HL-60 (cell line): ENCODE results near the gene DDC.

Source experiments
- DNase-seq, 2 experiments: peaks; one replicate each; pipeline ENCODE4 v3.0.0-alpha.2; 2010 to 2020; ENCODE audit warnings: low read depth in 1 of 2, low spot score in 1 of 2
- H3K27ac ChIP-seq: fragments of 250-450 bp; sonication (Bioruptor Pico); replicated peaks from 2 replicates; pipeline ENCODE4 v1.5.1; 2020; ENCODE audit warnings: mild to moderate bottlenecking, moderate library complexity
- H3K27me3 ChIP-seq: fragments of 250-450 bp; sonication (Bioruptor Pico); 2 replicates; pipeline ENCODE4 v1.5.1; 2021; ENCODE audit warnings: mild to moderate bottlenecking, moderate library complexity; ENCODE audit not compliant: insufficient read depth, poor library complexity, severe bottlenecking
- H3K4me3 ChIP-seq: replicated peaks from 2 replicates; pipeline ENCODE4 v1.5.1; 2011; ENCODE audit warnings: mild to moderate bottlenecking, control low read depth, low read length; ENCODE audit not compliant: insufficient read depth
- GABPA ChIP-seq: IDR thresholded peaks from 2 replicates; pipeline ENCODE4 v1.6.1; 2012; ENCODE audit warnings: low read depth
- POLR2AphosphoS5 ChIP-seq: IDR thresholded peaks from 2 replicates; pipeline ENCODE4 v1.6.1; 2012; ENCODE audit warnings: low read depth
- REST ChIP-seq: IDR thresholded peaks from 2 replicates; pipeline ENCODE4 v1.6.1; 2012; ENCODE audit warnings: low read depth; ENCODE audit not compliant: insufficient replicate concordance
- SPI1 ChIP-seq: IDR thresholded peaks from 2 replicates; pipeline ENCODE4 v1.6.1; 2012; ENCODE audit warnings: low read depth, mild to moderate bottlenecking, borderline replicate concordance
- TF ChIP-seq, protein P1 (sequence below): IDR thresholded peaks from one replicate; pipeline ENCODE4 v1.5.1; 2011; ENCODE audit warnings: low read length, control low read depth, inconsistent platforms; ENCODE audit not compliant: insufficient read depth

Gene DDC

DNA sequence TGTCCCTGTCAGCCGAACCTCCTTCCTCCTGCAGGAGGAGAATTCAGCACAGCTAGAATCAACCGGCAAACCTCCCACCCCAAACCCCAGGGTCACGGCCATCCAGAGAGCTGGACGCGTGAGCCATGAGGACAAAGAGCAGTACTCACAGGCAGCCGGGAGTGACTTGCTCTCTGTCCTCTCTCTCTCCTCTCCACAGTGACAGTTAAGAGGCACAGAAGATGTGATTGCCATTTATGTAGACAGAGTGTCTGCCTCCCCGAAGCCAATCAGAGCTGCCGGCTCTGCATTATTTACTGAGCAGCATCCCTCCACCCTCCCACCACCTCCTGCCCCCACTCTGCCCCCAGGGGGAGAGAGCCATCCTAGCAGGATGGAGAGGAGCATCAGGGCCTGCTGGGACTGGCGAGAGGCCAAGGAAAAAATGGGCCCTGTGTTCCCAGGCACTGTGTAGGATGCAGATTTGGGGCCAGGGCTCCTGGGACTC is 4.3 kb downstream of the DDC start:
- no peak for DNase-seq
- TF ChIP-seq, protein P1, sequence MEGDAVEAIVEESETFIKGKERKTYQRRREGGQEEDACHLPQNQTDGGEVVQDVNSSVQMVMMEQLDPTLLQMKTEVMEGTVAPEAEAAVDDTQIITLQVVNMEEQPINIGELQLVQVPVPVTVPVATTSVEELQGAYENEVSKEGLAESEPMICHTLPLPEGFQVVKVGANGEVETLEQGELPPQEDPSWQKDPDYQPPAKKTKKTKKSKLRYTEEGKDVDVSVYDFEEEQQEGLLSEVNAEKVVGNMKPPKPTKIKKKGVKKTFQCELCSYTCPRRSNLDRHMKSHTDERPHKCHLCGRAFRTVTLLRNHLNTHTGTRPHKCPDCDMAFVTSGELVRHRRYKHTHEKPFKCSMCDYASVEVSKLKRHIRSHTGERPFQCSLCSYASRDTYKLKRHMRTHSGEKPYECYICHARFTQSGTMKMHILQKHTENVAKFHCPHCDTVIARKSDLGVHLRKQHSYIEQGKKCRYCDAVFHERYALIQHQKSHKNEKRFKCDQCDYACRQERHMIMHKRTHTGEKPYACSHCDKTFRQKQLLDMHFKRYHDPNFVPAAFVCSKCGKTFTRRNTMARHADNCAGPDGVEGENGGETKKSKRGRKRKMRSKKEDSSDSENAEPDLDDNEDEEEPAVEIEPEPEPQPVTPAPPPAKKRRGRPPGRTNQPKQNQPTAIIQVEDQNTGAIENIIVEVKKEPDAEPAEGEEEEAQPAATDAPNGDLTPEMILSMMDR: no peak
- TF ChIP-seq REST (no peak), POLR2AphosphoS5 (no peak), SPI1 (no peak), GABPA (no peak)
- Histone ChIP-seq H3K27ac (no peak overlapping the region), H3K4me3 (no peak overlapping the region), H3K27me3 (peaks cover 10% of the 10 kb centered on the region)

DNA sequence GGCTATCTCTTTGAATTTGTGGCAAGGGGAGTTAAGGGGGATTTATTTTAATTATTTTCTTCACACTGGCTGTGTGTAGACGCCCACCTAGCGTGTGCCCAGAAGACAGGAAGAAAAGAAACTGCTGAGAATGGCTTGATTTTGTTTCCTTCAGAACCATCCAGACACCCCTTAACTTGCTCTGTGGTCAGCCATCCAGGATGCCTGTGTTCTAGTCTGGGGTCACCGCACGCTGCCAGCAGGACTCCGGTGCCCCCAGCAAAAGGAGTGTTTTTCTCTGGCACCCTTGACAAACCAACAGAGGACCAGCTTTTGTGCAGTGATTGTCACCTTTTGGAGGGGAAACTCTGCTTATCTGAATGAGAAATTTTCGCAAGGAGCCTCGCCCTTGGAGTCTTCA is 5.3 kb downstream of the DDC start:
- Histone ChIP-seq H3K4me3 (no peak overlapping the region), H3K27me3 (peaks cover 12% of the 10 kb centered on the region), H3K27ac (no peak overlapping the region)
- no peak for DNase-seq
- TF ChIP-seq, protein P1: no peak
- no peak for TF ChIP-seq REST
- TF ChIP-seq GABPA: no peak
- TF ChIP-seq POLR2AphosphoS5: no peak

- TF ChIP-seq, protein P1: no peak
- Histone ChIP-seq H3K27me3 (peaks cover 12% of the 10 kb centered on the region), H3K4me3 (no peak overlapping the region), H3K27ac (no peak overlapping the region)
- DNase-seq: no peak
These were observed 6.7 kb downstream of the DDC start for GRCh38 chr7:50558294-50559053.

DNA sequence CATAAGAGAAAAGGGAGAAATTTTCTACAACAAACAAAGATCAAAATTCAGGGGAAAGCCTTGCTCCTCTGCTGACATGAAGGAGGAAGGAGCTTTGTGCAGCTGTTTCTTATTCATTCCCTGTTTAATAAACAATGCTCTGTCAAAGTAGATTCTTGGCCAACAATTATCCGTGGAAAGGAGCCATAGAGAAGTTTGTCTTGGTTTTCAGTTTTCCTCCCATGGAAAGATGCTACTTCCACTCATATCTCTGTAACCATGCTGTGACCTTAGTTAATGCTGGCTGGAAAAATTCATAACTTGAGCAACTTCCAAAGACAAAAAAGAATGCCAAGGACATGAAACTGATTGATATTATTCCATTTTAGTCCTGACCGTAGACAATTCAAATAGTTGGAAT is 8.1 kb downstream of the DDC start:
- TF ChIP-seq REST (no peak), SPI1 (no peak), GABPA (no peak)
- no peak for DNase-seq
- H3K27me3 ChIP-seq: peaks cover 12% of the 10 kb centered on the region
- H3K27ac ChIP-seq: no peak overlapping the region
- H3K4me3 ChIP-seq: no peak overlapping the region
